GM21367 (cell line): ENCODE results near the gene MAP3K2.
"Not testable (repeated sequence)": the region's sequence is repeated elsewhere in the genome, so short reads cannot be mapped to it uniquely, and the experiment has no call there.

Source experiments
- ATAC-seq: cut with Tn5 transposase; IDR thresholded peaks from one replicate; pipeline ENCODE4 v1.9.1; 2021; ENCODE audit not compliant: unreplicated experiment

MAP3K2 gene

GRCh38 chr2:127355407-127356008 is 32.3 kb downstream of the MAP3K2 start:
- ATAC-seq = no peak

- ATAC-seq = not testable (repeated sequence)
These were observed 33.7 kb downstream of the MAP3K2 start for GRCh38 chr2:127353873-127354676.

- ATAC-seq = not testable (repeated sequence)
These were observed 34.6 kb downstream of the MAP3K2 start for GRCh38 chr2:127353223-127353622.

GRCh38 chr2:127351603-127352002 is 36.2 kb downstream of the MAP3K2 start:
- no peak for ATAC-seq

- ATAC-seq = no peak
These were observed 39.3 kb downstream of the MAP3K2 start for GRCh38 chr2:127348426-127349000.

GRCh38 chr2:127347734-127348392 is 39.9 kb downstream of the MAP3K2 start:
- peak; percentile 45 for ATAC-seq

- ATAC-seq = no peak
These were observed 40.8 kb downstream of the MAP3K2 start for GRCh38 chr2:127347015-127347414.

- no peak for ATAC-seq
These were observed 44.5 kb downstream of the MAP3K2 start for GRCh38 chr2:127343277-127343676.

- ATAC-seq = no peak
These were observed 45.7 kb downstream of the MAP3K2 start for GRCh38 chr2:127342101-127342500.

- no peak for ATAC-seq
These were observed 55.4 kb downstream of the MAP3K2 start for GRCh38 chr2:127332335-127332734.

GRCh38 chr2:127330753-127331152 is 57.0 kb downstream of the MAP3K2 start:
- no peak for ATAC-seq

GRCh38 chr2:127326289-127326945 is 61.4 kb downstream of the MAP3K2 start:
- no peak for ATAC-seq

GRCh38 chr2:127324635-127325034 is 63.1 kb downstream of the MAP3K2 start:
- no peak for ATAC-seq

GRCh38 chr2:127321303-127321702 is 66.5 kb downstream of the MAP3K2 start:
- ATAC-seq = no peak

- no peak for ATAC-seq
These were observed 67.0 kb downstream of the MAP3K2 start for GRCh38 chr2:127320586-127321275.

GRCh38 chr2:127320067-127320466 is 67.7 kb downstream of the MAP3K2 start:
- ATAC-seq = no peak

GRCh38 chr2:127314193-127314988 is 73.4 kb downstream of the MAP3K2 start:
- no peak for ATAC-seq

GRCh38 chr2:127313406-127313805 is 74.4 kb downstream of the MAP3K2 start:
- peak; percentile 91 for ATAC-seq

GRCh38 chr2:127310980-127311379 is 76.8 kb downstream of the MAP3K2 start:
- no peak for ATAC-seq

GRCh38 chr2:127309468-127309867 is 78.3 kb downstream of the MAP3K2 start:
- ATAC-seq = no peak
